Esophagus (tissue), 2 donors: ENCODE data around the gene SLC33A1. TPM values are rescaled to one million over a fixed set of nuclear protein-coding genes. Genes with fewer than 3 reads are reported as not detected.
A peak's percentile ranks its signal among the peaks of the same experiment; 100 is the strongest.

ENCODE experiments used
- H3K27ac ChIP-seq, 2 donors: one replicate each; pipeline ENCODE4 v1.5.1; 2013; ENCODE audit warnings: low read depth in 2 of 2, mild to moderate bottlenecking in 2 of 2, inconsistent platforms in 1 of 2, low read length in 1 of 2, moderate library complexity in 1 of 2
- H3K27me3 ChIP-seq, 2 donors: one replicate each; pipeline ENCODE4 v1.6.1; 2013; ENCODE audit warnings: low read length in 2 of 2, control low read depth in 1 of 2, mild to moderate bottlenecking in 1 of 2; ENCODE audit not compliant: insufficient read depth in 2 of 2, control insufficient read depth in 1 of 2
- H3K36me3 ChIP-seq, 2 donors: one replicate each; pipeline ENCODE4 v1.6.1; 2013; ENCODE audit warnings: low read length in 1 of 2; ENCODE audit not compliant: control insufficient read depth in 2 of 2, insufficient read depth in 2 of 2
- H3K4me1 ChIP-seq, 2 donors: one replicate each; pipeline ENCODE4 v1.6.1; 2013; ENCODE audit warnings: low read length in 1 of 2; ENCODE audit not compliant: control insufficient read depth in 2 of 2, insufficient read depth in 2 of 2
- H3K4me3 ChIP-seq, 2 donors: one replicate each; pipeline ENCODE4 v1.5.1; 2013; ENCODE audit warnings: low read length in 2 of 2, mild to moderate bottlenecking in 2 of 2, low read depth in 1 of 2, moderate library complexity in 1 of 2
- H3K9me3 ChIP-seq, 2 donors: one replicate each; pipeline ENCODE4 v1.6.1; 2013; ENCODE audit warnings: mild to moderate bottlenecking in 2 of 2, low read depth in 1 of 2, low read length in 1 of 2, moderate library complexity in 1 of 2; ENCODE audit not compliant: control insufficient read depth in 2 of 2, insufficient read depth in 1 of 2
- WGBS, 2 donors: extraction: QIAGEN DNeasy Blood & Tissue Kit; methylation state at CpG; one replicate each; pipeline ENCODE4 v1.1.7; 2013; 5-methylcytosine and 5-hydroxymethylcytosine counted together
- polyA plus RNA-seq, 2 donors: library from polyadenylated mRNA; stranded (reverse); fragments of 200-250 nt; gene quantifications; one replicate each; pipeline ENCODE4 v1.2.3, GENCODE V29; 2013
- donor health status: healthy with polysubstance abuse.
- donor health status: Bipolar disorder and iron deficiency.

SLC33A1 gene
- polyA plus RNA-seq, 2 donors, result 4.1 to 7.1 TPM

DNA sequence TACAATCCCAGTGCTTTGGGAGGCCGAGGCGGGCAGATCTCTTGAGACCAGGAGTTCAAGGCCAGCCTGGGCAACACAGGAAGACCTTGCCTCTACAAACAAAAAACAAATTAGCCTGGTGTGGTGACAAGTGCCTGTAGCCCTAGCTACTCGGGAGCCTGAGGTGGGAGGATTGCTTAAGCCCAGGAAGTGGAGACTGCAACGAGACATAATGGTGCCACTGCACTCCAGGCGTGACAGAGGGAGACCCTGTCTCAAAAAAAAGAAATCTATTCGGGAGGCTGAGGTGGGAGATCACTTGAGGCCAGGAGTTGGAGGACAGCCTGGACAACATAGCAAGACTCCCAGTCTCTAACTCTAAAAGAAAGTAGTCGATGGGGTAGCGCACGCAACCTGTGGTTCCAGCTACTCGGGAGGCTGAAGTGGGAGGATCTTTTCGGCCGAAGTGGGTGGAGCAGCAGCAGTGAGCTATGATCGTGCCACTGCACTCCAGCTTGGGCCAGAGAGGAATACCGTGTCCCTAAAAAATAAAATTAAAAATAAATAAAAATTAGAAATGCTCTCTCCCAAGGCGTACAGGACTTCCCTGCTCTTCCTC is 48.9 kb downstream of the SLC33A1 start:
- Histone ChIP-seq H3K36me3 (no peaks in the 10 kb centered on the region), H3K9me3 (no peaks in the 10 kb centered on the region), H3K27ac (peak overlapping the region in 1 of 2 donors; percentile 58), H3K4me3 (peak overlapping the region; percentile 57 to 85), H3K27me3 (no peaks in the 10 kb centered on the region), H3K4me1 (no peaks in the 10 kb centered on the region)
- 40 to 48% methylated on average over 15 of the region's 15 CpGs for WGBS, 2 donors

DNA sequence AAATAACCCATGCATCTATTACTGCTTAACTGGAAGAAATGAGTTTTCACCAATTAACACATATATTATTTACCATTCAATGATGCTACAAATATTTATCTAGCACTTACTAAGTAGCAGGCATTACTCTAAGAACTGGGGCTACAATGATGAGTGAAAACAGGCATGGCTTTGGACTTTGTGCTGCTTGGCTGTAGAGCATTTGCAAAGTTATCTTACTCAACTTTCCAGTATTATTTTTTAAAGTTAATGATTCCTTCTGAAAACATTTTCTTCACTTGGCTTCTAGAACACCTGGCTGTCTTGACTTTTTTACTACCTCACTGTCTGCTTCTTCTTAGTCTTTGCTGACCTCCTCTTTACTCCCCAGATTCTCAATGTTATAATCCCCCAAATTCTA is 49.9 kb downstream of the SLC33A1 start:
- no peak overlapping the region for H3K4me3 ChIP-seq
- no peaks in the 10 kb centered on the region for H3K27me3 ChIP-seq
- no peaks in the 10 kb centered on the region for H3K36me3 ChIP-seq
- H3K9me3 ChIP-seq, result no peaks in the 10 kb centered on the region
- H3K27ac ChIP-seq, result no peak overlapping the region
- no peaks in the 10 kb centered on the region for H3K4me1 ChIP-seq

GRCh38 chr3:155792532-155792931 is 61.7 kb downstream of the SLC33A1 start:
- H3K4me1 ChIP-seq, result no peaks in the 10 kb centered on the region

DNA sequence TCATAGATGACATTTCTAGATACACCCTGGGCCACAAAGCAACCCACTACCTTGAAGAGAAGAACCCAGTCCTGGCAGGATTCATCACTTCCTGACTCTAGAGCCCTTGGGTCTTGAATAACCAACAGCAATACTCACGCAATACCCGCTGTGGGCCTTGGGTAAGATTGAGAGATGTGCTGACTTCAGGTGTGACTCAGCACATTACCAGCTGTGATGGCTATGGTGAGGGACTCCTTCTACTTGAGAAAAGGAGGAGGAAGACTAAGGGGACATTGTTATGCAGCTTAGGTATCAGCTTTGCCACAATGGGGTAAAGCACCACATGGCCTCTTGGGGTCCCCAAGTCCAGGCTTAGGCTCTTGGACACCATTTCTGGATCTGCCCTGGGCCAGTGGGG is 63.0 kb downstream of the SLC33A1 start:
- Histone ChIP-seq H3K27ac (no peak overlapping the region), H3K27me3 (no peaks in the 10 kb centered on the region), H3K4me3 (no peak overlapping the region), H3K4me1 (no peaks in the 10 kb centered on the region), H3K9me3 (no peaks in the 10 kb centered on the region), H3K36me3 (peaks cover 0 to 6% of the 10 kb centered on the region in 2 donors)
- 98 to 100% methylated on average over 2 of the region's 2 CpGs for WGBS, 2 donors

More at GRCh38 chr3:155792532-155792931, 61.7 kb downstream of the SLC33A1 start:
- Histone ChIP-seq H3K4me3 (no peak overlapping the region), H3K27ac (no peak overlapping the region), H3K27me3 (no peaks in the 10 kb centered on the region), H3K36me3 (peaks cover 0 to 6% of the 10 kb centered on the region in 2 donors), H3K9me3 (no peaks in the 10 kb centered on the region)
- 93 to 98% methylated on average over 1 of the region's 1 CpG for WGBS, 2 donors

DNA sequence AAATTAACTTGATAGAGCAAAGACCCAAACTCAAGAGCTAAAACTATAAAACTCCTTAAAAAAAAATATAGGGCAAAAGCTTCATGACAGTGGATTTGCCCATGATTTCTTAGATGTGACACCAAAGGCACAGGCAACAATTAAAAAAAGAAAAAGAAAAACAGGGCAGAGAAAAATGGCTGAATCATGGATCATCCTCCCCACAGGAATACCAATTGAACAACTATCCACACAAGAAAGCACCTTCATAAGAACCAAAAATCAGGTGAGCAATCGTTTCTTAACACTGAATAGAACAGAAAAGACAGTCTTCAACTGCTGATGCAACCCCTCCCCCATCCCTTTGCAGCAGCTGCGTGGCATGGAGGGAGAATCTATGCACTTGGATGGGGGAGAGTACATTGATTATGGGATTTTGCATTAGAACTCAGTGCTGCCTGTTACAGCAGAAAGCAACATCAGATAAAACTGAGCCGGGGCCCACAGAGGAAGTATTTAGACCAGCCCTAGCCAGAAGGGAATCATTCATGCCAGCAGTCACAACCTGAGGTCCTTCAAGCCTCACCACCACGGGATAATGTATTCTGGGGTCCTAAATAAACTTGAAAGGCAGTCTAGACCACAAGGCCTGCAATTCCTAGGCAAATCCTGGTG is 63.8 kb downstream of the SLC33A1 start:
- H3K4me1 ChIP-seq, result no peaks in the 10 kb centered on the region
- no peaks in the 10 kb centered on the region for H3K9me3 ChIP-seq
- H3K36me3 ChIP-seq, result peaks cover 0 to 6% of the 10 kb centered on the region in 2 donors
- no peak overlapping the region for H3K27ac ChIP-seq
- no peak overlapping the region for H3K4me3 ChIP-seq
- 77 to 88% methylated on average over 4 of the region's 4 CpGs for WGBS, 2 donors
- H3K27me3 ChIP-seq, result no peaks in the 10 kb centered on the region

- Histone ChIP-seq H3K27ac (no peak overlapping the region), H3K4me3 (no peak overlapping the region), H3K27me3 (no peaks in the 10 kb centered on the region), H3K36me3 (no peaks in the 10 kb centered on the region), H3K9me3 (no peaks in the 10 kb centered on the region), H3K4me1 (no peaks in the 10 kb centered on the region)
These were observed 68.4 kb downstream of the SLC33A1 start for GRCh38 chr3:155785662-155786295.

DNA sequence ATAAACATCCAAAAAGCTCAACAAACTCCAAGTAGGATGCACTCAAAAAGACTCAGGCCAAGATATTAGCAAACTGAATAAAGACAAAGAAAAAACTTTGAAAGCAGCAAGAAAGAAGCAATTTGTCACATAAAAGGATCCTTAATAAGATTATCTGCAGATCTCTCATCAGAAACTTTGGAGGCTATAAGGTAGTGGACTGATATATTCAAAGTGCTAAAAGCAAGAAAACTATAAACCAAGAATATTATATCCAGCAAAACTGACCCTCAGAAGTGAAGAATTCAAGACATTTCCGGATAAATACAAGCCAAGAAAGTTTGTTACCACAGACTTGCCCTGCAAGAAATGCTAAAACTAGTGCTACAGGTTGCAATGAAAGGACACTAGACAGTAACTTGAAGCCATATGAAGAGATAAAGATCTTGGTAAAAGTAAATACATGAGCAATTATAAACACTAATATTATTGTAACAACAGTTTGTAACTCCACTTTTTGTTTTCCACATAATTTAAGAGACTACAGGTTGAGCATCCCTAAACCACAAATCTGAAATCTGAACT is 71.8 kb downstream of the SLC33A1 start:
- Histone ChIP-seq H3K4me1 (no peaks in the 10 kb centered on the region), H3K4me3 (no peak overlapping the region), H3K27ac (no peak overlapping the region), H3K9me3 (no peaks in the 10 kb centered on the region), H3K36me3 (no peaks in the 10 kb centered on the region), H3K27me3 (no peaks in the 10 kb centered on the region)
- 96 to 99% methylated on average over 1 of the region's 1 CpG for WGBS, 2 donors

DNA sequence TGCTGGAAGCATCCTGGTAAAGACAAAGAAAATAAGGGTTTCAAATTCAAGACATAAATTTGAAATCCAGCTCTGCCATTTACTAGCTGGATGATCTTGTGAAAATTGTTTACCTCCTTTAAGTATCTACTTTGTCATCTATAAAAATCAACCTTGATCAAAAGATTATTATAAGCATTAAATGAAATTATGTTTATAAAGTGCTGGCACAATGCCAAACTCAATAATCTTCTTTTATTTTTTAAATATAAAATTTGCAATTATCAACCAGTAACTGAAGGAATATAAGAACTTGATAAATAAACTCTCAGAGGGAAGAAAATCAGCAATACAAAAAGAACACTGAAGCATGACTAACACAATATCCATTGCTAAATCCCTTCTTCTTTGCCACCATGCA is 73.9 kb downstream of the SLC33A1 start:
- no peaks in the 10 kb centered on the region for H3K27me3 ChIP-seq
- H3K4me1 ChIP-seq, result no peaks in the 10 kb centered on the region
- no peak overlapping the region for H3K27ac ChIP-seq
- H3K4me3 ChIP-seq, result no peak overlapping the region
- H3K9me3 ChIP-seq, result no peaks in the 10 kb centered on the region
- H3K36me3 ChIP-seq, result no peaks in the 10 kb centered on the region

DNA sequence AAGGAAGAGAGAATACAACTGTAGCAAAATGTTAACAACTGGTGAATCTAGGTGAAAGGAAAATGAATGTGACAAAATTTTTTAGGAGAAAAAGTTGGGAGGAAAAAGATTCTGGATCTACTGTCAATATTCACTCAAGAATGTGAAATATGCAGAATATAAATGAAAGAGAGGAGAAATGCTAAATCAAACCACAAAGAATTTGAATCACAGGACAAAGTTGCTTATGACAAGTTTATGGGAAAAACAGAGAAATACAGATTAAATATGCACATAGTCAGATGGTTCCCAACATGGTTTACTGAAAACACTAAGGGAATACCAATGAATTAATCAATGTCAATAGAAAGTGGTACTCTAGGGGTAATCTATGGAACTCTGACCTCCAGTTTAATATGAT is 75.8 kb downstream of the SLC33A1 start:
- H3K36me3 ChIP-seq, result no peaks in the 10 kb centered on the region
- H3K4me3 ChIP-seq, result no peak overlapping the region
- no peaks in the 10 kb centered on the region for H3K27me3 ChIP-seq
- H3K9me3 ChIP-seq, result no peaks in the 10 kb centered on the region
- H3K4me1 ChIP-seq, result no peaks in the 10 kb centered on the region
- H3K27ac ChIP-seq, result no peak overlapping the region
